Chondrocyte (in vitro differentiated cells): ENCODE measurements around the gene MEMO1. TPM values are rescaled to one million over a fixed set of nuclear protein-coding genes. Genes with fewer than 3 reads are reported as not detected.
"Not testable (repeated sequence)": the region's sequence is repeated elsewhere in the genome, so short reads cannot be mapped to it uniquely, and the experiment has no call there.

Experiments
- DNase-seq: peaks from one replicate; pipeline ENCODE4 v3.0.0; 2021; ENCODE audit warnings: mixed read lengths, low spot score
- H3K27ac Mint-ChIP-seq: one replicate; pipeline ENCODE4 v1.8.0; 2021; ENCODE audit warnings: mild to moderate bottlenecking, moderate library complexity, mixed read lengths; ENCODE audit not compliant: unreplicated experiment
- H3K27me3 Mint-ChIP-seq: 2 replicates; pipeline ENCODE4 v1.8.0; 2021; ENCODE audit warnings: low read depth, mixed read lengths
- H3K36me3 Mint-ChIP-seq: 2 replicates; pipeline ENCODE4 v1.8.0; 2021; ENCODE audit warnings: low read depth, mixed read lengths
- H3K4me1 Mint-ChIP-seq: 2 replicates; pipeline ENCODE4 v1.8.0; 2021; ENCODE audit warnings: low read depth, mild to moderate bottlenecking, mixed read lengths
- H3K4me3 Mint-ChIP-seq: one replicate; pipeline ENCODE4 v1.8.0; 2021; ENCODE audit warnings: mild to moderate bottlenecking, moderate library complexity, mixed read lengths; ENCODE audit not compliant: unreplicated experiment
- H3K9me3 Mint-ChIP-seq: 2 replicates; pipeline ENCODE4 v1.8.0; 2021; ENCODE audit warnings: low read depth, mixed read lengths
- CTCF ChIP-seq: fragments of 200-600 bp; sonication (generic); IDR thresholded peaks from 2 replicates; pipeline ENCODE4 v1.5.0; 2021; ENCODE audit warnings: antibody characterized with exemption, mild to moderate bottlenecking, moderate library complexity
- total RNA-seq: library from RNA; stranded (reverse); gene quantifications from 3 replicates; pipeline ENCODE4 v1.2.1, GENCODE V29; 2021

MEMO1 gene
- total RNA-seq, 1 donor from 2014 or later, result 41.9 TPM

GRCh38 chr2:31978436-31978835 lies 32.4 kb downstream of the MEMO1 start:
- no peaks in the 10 kb centered on the region for H3K27me3 Mint-ChIP-seq
- no peak overlapping the region for H3K27ac Mint-ChIP-seq
- no peaks in the 10 kb centered on the region for H3K36me3 Mint-ChIP-seq
- H3K9me3 Mint-ChIP-seq, result no peaks in the 10 kb centered on the region
- no peak overlapping the region for H3K4me3 Mint-ChIP-seq
- no peak for TF ChIP-seq CTCF
- DNase-seq, result no peak
- peaks cover 16% of the 10 kb centered on the region for H3K4me1 Mint-ChIP-seq

DNA sequence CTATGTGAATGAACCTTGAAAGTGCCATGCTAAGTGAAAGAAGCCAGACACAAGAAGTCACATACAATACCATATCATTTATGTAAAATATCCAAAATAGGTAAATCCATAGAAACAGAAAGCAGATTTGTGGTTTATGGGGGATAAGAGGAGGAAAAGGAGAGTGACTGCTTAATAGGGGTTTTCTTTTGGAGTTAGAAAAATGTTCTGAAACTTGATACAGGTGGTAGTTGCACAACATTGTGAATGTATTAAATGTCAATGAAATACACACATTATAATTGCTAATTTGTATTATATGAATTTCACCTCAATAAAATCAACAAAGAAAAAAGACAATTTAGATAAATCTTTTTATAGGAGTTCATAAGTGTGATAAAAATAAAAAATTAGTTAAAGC lies 37.1 kb downstream of the MEMO1 start:
- no peak for DNase-seq
- H3K27ac Mint-ChIP-seq, result no peak overlapping the region
- no peak overlapping the region for H3K4me3 Mint-ChIP-seq
- no peaks in the 10 kb centered on the region for H3K9me3 Mint-ChIP-seq
- no peaks in the 10 kb centered on the region for H3K27me3 Mint-ChIP-seq
- no peak for TF ChIP-seq CTCF
- no peaks in the 10 kb centered on the region for H3K36me3 Mint-ChIP-seq
- peaks cover 3% of the 10 kb centered on the region for H3K4me1 Mint-ChIP-seq

DNA sequence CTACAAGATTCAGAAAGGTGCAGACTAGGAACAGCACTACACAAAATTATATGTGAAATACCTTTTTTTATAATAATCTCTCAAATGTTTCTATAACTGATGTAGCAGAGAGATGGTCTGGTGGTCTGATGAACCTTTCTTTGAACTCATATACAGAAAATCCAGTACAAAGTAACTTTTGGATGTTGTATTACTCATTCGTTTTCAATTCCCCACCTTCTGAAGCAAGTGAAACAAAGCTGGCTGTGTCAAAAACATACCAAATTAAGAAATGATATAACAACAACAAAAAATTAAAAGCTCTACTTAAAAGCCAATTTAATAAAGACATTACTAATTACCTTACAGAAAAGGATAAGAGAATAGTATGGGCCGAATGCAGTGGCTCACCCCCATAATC lies 38.7 kb downstream of the MEMO1 start:
- H3K27ac Mint-ChIP-seq, result no peak overlapping the region
- H3K4me3 Mint-ChIP-seq, result no peak overlapping the region
- peaks cover 3% of the 10 kb centered on the region for H3K4me1 Mint-ChIP-seq
- H3K27me3 Mint-ChIP-seq, result no peaks in the 10 kb centered on the region
- no peaks in the 10 kb centered on the region for H3K9me3 Mint-ChIP-seq
- DNase-seq, result no peak
- no peaks in the 10 kb centered on the region for H3K36me3 Mint-ChIP-seq
- no peak for TF ChIP-seq CTCF

GRCh38 chr2:31969178-31969577 lies 41.6 kb downstream of the MEMO1 start:
- H3K27ac Mint-ChIP-seq, result no peak overlapping the region
- no peaks in the 10 kb centered on the region for H3K9me3 Mint-ChIP-seq
- TF ChIP-seq CTCF, result no peak
- no peak overlapping the region for H3K4me3 Mint-ChIP-seq
- H3K36me3 Mint-ChIP-seq, result no peaks in the 10 kb centered on the region
- no peak for DNase-seq
- peaks cover 3% of the 10 kb centered on the region for H3K4me1 Mint-ChIP-seq
- H3K27me3 Mint-ChIP-seq, result no peaks in the 10 kb centered on the region

DNA sequence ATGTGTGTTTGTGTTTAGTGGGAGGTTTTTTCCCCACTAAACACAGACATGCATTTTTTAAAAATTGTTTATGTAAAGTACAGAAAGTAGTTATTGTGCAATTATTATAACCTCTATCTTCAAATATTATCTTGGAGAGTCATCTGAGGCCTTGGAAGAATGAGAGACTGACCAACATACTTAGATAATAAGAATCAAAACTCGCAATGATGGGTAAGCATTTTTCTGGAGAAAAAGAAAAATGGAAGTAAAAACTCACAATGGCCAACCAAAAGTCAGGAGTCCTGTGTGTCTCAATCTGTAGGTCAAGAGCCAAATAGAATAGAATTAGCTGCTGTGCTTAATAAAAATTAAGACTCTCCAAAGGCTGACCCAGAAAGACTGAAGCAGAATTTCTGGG lies 43.0 kb downstream of the MEMO1 start:
- Mint-ChIP-seq H3K27me3 (no peaks in the 10 kb centered on the region), H3K9me3 (no peaks in the 10 kb centered on the region), H3K4me1 (peaks cover 3% of the 10 kb centered on the region), H3K27ac (no peak overlapping the region), H3K36me3 (no peaks in the 10 kb centered on the region), H3K4me3 (no peak overlapping the region)
- TF ChIP-seq CTCF, result no peak
- no peak for DNase-seq

GRCh38 chr2:31966402-31966801 lies 44.4 kb downstream of the MEMO1 start:
- not testable (repeated sequence) for H3K4me1 Mint-ChIP-seq, H3K27me3 Mint-ChIP-seq

More at GRCh38 chr2:31966402-31966801, 44.4 kb downstream of the MEMO1 start:
- H3K27ac Mint-ChIP-seq, H3K9me3 Mint-ChIP-seq, H3K4me3 Mint-ChIP-seq, H3K36me3 Mint-ChIP-seq, DNase-seq: not testable (repeated sequence)
